SU-DHL-6 (cell line): Measurements from ENCODE around the gene TMED8.

Source experiments
- CTCF ChIP-seq: fragments of 200-600 bp; sonication (generic); IDR thresholded peaks from one replicate; pipeline ENCODE4 v1.5.1; 2017; ENCODE audit warnings: antibody characterized with exemption, mild to moderate bottlenecking, low read length, moderate library complexity; ENCODE audit not compliant: insufficient read depth, poor library complexity, severe bottlenecking
- EZH2phosphoT487 ChIP-seq: fragments of 200-600 bp; sonication (generic), shearing (Covaris generic); conservative IDR thresholded peaks from 2 replicates; pipeline ENCODE4 v1.6.1; 2018; ENCODE audit warnings: mild to moderate bottlenecking, antibody characterized with exemption, low read length, moderate library complexity, mixed read lengths

GRCh38 chr14:77390188-77390587 lies 13.3 kb upstream of the TMED8 start:
- TF ChIP-seq CTCF (no peak), EZH2phosphoT487 (no peak)
